ENCODE measurements around the gene LIG3. TPM values are rescaled to one million over a fixed set of nuclear protein-coding genes. Genes with fewer than 3 reads are reported as not detected.

The LIG3 gene
- total RNA-seq, 1 experiment from 2014 or later = 56.4 TPM

- no peaks in the 10 kb centered on the region for H3K9me3 ChIP-seq (ENCODE audit: control insufficient read depth, insufficient read depth, low read depth, low read length)
- H3K4me1 ChIP-seq (ENCODE audit: control insufficient read depth, insufficient read depth, low read length) = peaks cover 5% of the 10 kb centered on the region
- BruUV-seq (replicated peaks) = no TSS peak
- TF ChIP-seq REST (IDR thresholded peaks at IDR 0.05; ENCODE audit: insufficient read depth in 1 of 2, low read depth in 2 of 2, low read length in 1 of 2) (no peak), CTCF (IDR thresholded peaks at IDR 0.05) (no peak), SIN3A (IDR thresholded peaks at IDR 0.05; ENCODE audit: borderline replicate concordance, insufficient read depth, low read depth, low read length) (no peak), TCF7L2 (IDR thresholded peaks at IDR 0.05; ENCODE audit: low read depth, low read length) (no peak)
- H3K27ac ChIP-seq (ENCODE audit: low read length) = no peak overlapping the region
- H3K36me3 ChIP-seq (ENCODE audit: control insufficient read depth, insufficient read depth, low read length) = no peaks in the 10 kb centered on the region
- no peak overlapping the region for H3K4me3 ChIP-seq (ENCODE audit: low read depth in 2 of 2, low read length in 2 of 2)
- ATAC-seq = no peak
- POLR2A ChIA-PET = no interaction called here
- intact Hi-C loops (cut with micrococcal nuclease; ENCODE audit: unreplicated experiment) = no loop called here
- in situ Hi-C loops (cut with HindIII; ENCODE audit: low pct_unique_long_range_greater_than_20kb, low sequenced_read_pairs) = no loop called here
- no peak for DNase-seq (ENCODE audit: low read depth, low spot score)
- no peaks in the 10 kb centered on the region for H3K27me3 ChIP-seq (ENCODE audit: control insufficient read depth, insufficient read depth, low read length)
- CTCF ChIA-PET = no interaction called here
Observed at GRCh38 chr17:35046245-35046644, 65.9 kb downstream of the LIG3 start.

GRCh38 chr17:35046740-35047283, 66.5 kb downstream of the LIG3 start:
- no peak overlapping the region for H3K27ac ChIP-seq (ENCODE audit: low read length)

More at GRCh38 chr17:35046740-35047283, 66.5 kb downstream of the LIG3 start:
- no peaks in the 10 kb centered on the region for H3K36me3 ChIP-seq (ENCODE audit: control insufficient read depth, insufficient read depth, low read length)
- H3K9me3 ChIP-seq (ENCODE audit: control insufficient read depth, insufficient read depth, low read depth, low read length) = no peaks in the 10 kb centered on the region
- POLR2A ChIA-PET = no interaction called here
- TF ChIP-seq CTCF (IDR thresholded peaks at IDR 0.05) (no peak), POLR2AphosphoS5 (IDR thresholded peaks at IDR 0.05; ENCODE audit: low read depth, low read length) (no peak), REST (IDR thresholded peaks at IDR 0.05; ENCODE audit: insufficient read depth in 1 of 2, low read depth in 2 of 2, low read length in 1 of 2) (no peak), TCF7L2 (IDR thresholded peaks at IDR 0.05; ENCODE audit: low read depth, low read length) (no peak), SIN3A (IDR thresholded peaks at IDR 0.05; ENCODE audit: borderline replicate concordance, insufficient read depth, low read depth, low read length) (no peak)
- H3K4me3 ChIP-seq (ENCODE audit: low read depth in 2 of 2, low read length in 2 of 2) = no peak overlapping the region
- no TSS peak for BruUV-seq (replicated peaks)
- intact Hi-C loops (cut with micrococcal nuclease; ENCODE audit: unreplicated experiment) = no loop called here
- no peak for DNase-seq (ENCODE audit: low read depth, low spot score)
- ATAC-seq = 0 out of 2 replicates have a peak, but pooled peaks have one; percentile 36
- peaks cover 11% of the 10 kb centered on the region for H3K4me1 ChIP-seq (ENCODE audit: control insufficient read depth, insufficient read depth, low read length)
- H3K27me3 ChIP-seq (ENCODE audit: control insufficient read depth, insufficient read depth, low read length) = no peaks in the 10 kb centered on the region
- CTCF ChIA-PET = no interaction called here
- in situ Hi-C loops (cut with HindIII; ENCODE audit: low pct_unique_long_range_greater_than_20kb, low sequenced_read_pairs) = no loop called here

Measured in Panc1 (cell line).